GM12891 (cell line): ENCODE measurements around the gene LAMA5. TPM values are rescaled to one million over a fixed set of nuclear protein-coding genes. Genes with fewer than 3 reads are reported as not detected.

Experiments
- DNase-seq: peaks from one replicate; pipeline ENCODE4 v3.0.0; 2011; ENCODE audit warnings: low spot score; ENCODE audit not compliant: insufficient read length
- FAIRE-seq: peaks from 2 replicates; lab custom pipeline; 2011; peaks lifted over from hg19 to GRCh38; lab: Jason Lieb, UNC
- PAX5 ChIP-seq: IDR thresholded peaks from 2 replicates; pipeline ENCODE4 v1.6.1; 2011; ENCODE audit warnings: low read length, moderate library complexity, mild to moderate bottlenecking; ENCODE audit not compliant: insufficient read depth, severe bottlenecking
- POLR2A ChIP-seq: IDR thresholded peaks from 2 replicates; pipeline ENCODE4 v1.6.1; 2011; ENCODE audit warnings: low read depth, low read length, control low read depth
- POLR2AphosphoS5 ChIP-seq: IDR thresholded peaks from 2 replicates; pipeline ENCODE4 v1.6.1; 2011; ENCODE audit warnings: low read depth, low read length, control low read depth
- POU2F2 ChIP-seq: IDR thresholded peaks from 2 replicates; pipeline ENCODE4 v1.6.1; 2011; ENCODE audit warnings: low read depth, mild to moderate bottlenecking, control low read depth, low read length, moderate library complexity
- SPI1 ChIP-seq: IDR thresholded peaks from 2 replicates; pipeline ENCODE4 v1.6.1; 2011; ENCODE audit warnings: low read depth, low read length, control low read depth
- TAF1 ChIP-seq: IDR thresholded peaks from 2 replicates; pipeline ENCODE4 v1.6.1; 2011; ENCODE audit warnings: low read depth, low read length, control low read depth
- polyA plus RNA-seq: library from polyadenylated mRNA; unstranded; fragments of >200 nt; gene quantifications from one replicate; pipeline ENCODE4 v1.2.1, GENCODE V29; 2012; ENCODE audit warnings: low read depth, missing spikeins, inconsistent platforms; ENCODE audit not compliant: missing spikeins

Gene LAMA5, protein sequence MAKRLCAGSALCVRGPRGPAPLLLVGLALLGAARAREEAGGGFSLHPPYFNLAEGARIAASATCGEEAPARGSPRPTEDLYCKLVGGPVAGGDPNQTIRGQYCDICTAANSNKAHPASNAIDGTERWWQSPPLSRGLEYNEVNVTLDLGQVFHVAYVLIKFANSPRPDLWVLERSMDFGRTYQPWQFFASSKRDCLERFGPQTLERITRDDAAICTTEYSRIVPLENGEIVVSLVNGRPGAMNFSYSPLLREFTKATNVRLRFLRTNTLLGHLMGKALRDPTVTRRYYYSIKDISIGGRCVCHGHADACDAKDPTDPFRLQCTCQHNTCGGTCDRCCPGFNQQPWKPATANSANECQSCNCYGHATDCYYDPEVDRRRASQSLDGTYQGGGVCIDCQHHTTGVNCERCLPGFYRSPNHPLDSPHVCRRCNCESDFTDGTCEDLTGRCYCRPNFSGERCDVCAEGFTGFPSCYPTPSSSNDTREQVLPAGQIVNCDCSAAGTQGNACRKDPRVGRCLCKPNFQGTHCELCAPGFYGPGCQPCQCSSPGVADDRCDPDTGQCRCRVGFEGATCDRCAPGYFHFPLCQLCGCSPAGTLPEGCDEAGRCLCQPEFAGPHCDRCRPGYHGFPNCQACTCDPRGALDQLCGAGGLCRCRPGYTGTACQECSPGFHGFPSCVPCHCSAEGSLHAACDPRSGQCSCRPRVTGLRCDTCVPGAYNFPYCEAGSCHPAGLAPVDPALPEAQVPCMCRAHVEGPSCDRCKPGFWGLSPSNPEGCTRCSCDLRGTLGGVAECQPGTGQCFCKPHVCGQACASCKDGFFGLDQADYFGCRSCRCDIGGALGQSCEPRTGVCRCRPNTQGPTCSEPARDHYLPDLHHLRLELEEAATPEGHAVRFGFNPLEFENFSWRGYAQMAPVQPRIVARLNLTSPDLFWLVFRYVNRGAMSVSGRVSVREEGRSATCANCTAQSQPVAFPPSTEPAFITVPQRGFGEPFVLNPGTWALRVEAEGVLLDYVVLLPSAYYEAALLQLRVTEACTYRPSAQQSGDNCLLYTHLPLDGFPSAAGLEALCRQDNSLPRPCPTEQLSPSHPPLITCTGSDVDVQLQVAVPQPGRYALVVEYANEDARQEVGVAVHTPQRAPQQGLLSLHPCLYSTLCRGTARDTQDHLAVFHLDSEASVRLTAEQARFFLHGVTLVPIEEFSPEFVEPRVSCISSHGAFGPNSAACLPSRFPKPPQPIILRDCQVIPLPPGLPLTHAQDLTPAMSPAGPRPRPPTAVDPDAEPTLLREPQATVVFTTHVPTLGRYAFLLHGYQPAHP (N-terminal part only)
- 1.3 TPM for polyA plus RNA-seq

DNA sequence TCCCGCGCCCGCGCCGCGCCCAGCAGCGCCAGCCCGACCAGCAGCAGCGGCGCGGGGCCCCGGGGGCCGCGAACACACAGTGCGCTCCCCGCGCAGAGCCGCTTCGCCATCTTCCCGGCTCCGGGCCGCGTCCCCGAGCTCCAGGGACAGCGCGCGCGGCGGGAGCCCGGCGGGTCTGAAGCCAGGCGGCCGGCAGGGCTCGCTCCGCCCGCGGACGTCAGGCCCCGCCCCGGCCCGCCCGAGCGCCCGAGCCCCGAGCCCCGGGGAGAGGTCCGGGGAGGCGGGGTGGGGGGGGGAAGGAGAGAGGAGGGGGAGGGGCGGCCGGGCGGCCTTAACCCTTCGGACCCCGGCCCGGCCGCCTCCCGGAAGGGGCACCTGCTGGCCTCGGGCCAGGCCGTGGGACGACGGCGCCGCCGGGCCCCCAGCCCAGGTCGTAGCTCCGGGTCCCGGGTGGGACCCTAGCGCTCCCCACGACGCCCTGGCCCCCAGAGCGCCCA is at the start of gene LAMA5:
LAMA5 (minus strand) TSS at position 177 of the 497 bp plus-strand sequence; CDS start at position 110, 67 bp downstream.
- FAIRE-seq (no peak), DNase-seq (peak; percentile 85)
- TF ChIP-seq PAX5 (no peak), POU2F2 (no peak), POLR2A (no peak), SPI1 (no peak), TAF1 (no peak), POLR2AphosphoS5 (no peak)

DNA sequence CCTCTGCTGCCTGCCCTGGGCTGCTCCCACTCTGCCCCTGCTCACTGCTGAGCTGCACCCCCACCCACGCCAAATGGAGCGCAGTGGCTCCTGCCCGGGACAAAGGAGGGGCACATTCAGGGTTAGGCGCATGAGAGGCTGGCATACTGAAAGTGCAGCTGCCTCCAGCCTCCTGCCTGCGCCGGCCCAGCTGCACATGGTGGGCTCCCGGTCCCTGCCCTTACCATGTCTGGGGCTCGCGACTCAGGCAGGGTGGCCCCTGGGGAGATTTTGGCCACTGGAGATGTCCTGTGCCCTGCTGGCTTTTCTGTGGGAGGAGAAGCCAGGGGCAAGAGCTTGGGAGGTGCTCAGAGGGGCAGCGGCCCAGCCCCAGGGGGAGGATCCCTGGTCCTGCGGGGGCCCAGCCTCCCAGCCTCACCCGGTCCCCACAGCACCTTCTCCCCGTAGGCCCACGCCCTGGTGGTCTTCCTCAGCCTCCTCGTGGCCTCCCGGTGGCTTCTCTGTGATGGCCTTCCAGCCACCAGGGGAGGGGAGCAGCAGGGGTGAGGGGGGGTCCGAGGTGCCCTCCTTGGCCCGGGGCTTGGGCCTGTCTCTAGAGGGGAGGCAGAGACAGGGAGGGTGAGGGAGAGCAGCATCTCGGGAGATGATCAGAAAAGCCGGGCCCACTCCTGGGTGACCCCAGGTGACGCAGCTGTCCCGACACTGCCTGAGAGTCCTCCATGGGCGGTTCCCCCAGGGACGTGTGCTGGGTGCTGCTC is 48.4 kb upstream of the LAMA5 start:
- no peak for FAIRE-seq
- DNase-seq, result no peak
- no peak for TF ChIP-seq PAX5

DNA sequence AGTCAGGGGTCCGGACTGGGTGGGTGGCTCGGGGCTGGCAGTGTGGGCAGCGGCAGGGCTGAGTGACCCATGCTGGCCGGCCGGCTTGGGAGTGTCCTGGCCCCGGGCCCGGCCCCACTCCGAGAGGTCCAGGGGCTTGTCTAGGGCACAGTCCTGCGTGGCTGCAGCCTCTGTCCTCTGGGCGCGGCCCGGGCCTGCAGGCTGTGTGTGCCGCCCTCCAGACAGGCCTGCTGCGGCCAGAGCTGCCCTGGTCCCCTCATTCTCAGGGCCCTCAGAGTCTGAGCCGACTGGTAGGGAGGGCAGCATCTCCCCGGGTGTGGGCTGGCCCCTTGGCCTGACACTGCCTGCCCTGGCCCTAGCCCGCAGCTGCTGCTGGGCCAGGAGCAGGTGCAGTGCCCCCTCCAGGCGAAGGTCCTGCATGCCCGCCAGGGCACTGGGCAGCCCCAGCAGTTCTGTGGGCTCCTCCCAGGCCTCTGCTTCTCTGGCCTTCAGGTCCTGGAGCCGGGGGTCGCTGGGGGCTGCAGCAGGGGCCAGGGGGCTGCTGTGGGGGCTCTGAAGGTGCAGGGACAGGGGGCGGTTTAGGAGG is 46.9 kb upstream of the LAMA5 start:
- TF ChIP-seq POLR2A, result no peak
- no peak for TF ChIP-seq PAX5
- no peak for TF ChIP-seq TAF1
- TF ChIP-seq POU2F2, result no peak
- TF ChIP-seq POLR2AphosphoS5, result no peak
- no peak for TF ChIP-seq SPI1
- FAIRE-seq (no peak), DNase-seq (no peak)

DNA sequence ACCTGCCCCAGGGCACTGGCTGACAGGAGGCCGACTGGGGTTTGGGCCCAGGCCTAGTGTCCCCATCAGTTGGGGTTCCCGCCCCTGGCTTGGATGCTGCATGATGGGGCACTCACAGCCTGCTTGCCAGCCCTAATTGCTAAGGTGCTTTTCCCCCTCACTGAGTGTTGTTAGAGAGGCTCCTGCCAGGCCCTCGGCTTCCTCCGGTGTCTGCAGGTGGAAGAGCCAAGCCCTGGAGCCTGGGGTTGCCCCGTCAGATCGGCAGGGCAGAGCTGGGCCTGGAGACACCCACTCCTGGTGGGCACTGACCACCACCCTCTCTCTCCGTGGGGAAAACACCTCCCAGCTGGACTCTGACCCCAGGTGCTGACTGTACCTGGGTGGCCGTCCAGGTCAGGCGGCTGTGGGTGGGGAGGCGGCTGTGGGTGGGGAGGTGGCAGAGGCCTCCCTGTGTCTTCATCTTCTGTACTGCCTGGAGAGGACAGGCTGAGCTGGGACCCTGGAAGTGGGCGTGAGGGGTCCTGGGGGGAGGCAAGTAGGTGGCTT is 46.0 kb upstream of the LAMA5 start:
- TF ChIP-seq PAX5 (no peak), POLR2A (no peak), SPI1 (no peak), POLR2AphosphoS5 (no peak)
- FAIRE-seq, result no peak
- DNase-seq, result no peak

DNA sequence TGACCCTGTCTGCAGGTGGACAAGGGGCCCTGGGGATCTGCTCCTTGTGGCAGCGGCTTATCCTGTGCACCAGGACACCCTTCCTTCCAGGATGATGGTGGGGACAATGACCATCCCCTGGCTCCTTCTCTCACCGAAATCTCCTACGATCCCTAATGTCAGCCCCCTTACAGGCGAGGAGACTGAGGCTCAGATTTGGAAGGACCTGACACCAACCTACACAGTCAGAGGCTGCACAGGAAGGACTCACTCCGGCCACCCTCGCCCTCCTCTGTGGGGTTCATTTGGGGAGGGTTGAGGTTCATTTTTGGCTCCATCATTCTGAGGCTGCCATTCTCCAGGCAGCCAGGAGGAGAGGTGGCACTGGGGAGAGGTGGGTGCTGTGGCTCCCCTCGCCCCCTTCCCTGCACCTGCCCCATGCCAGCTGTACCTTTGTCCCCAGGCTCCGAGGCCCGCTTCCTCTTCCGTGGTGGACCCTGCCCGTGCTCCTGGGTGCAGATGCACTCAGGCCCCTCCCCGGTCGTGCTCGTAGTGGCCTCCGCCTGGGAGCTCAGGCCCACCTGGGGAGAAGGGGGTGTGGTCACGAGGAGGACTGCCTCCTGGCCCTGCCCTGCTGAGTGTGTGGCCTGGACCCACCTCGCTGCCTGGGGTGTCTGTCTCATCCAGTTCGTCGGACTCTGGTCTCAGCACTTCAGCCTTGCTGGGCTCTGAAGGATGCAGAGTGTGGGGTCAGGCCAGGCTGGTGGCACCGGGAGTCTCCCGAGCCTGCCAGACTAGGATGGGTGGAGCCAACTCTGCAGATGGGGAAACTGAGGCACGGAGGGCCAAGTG is 45.3 kb upstream of the LAMA5 start:
- no peak for FAIRE-seq
- TF ChIP-seq SPI1 (no peak), POLR2AphosphoS5 (no peak), TAF1 (no peak), POLR2A (no peak), PAX5 (no peak), POU2F2 (no peak)
- DNase-seq, result no peak

DNA sequence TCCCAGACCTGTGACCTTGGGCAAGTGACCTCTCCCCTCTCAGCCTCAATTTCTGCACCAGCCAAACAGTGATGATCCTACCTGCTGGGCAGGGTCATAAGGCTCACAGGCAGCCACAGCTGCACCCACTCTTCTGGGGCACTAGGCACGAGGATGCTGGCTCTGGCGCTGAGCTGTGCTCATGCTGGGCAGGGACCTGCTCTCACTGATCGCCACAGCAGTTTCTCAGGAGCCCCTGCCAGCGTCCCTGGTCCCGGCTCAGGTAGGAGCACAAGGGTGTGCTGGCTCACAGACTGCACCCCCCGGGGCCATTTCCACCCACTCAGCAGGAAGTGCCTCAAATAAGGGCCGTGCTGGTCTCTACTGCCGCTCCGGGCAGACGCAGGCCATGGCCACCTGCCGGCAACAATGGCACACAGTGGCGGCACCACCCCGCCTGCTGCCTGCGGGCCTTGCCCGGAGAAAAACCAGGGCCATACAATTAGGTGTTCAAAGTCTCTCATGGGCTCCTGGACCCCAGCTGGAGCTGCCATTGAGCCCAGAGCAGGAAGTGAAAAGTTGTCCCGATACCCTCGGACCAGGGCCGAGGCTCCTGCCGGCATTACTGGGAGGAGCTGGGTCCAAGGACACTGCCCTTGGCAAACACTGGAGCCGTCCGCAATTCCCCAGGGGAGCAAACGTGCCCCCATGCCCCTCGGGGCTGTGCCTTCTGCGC is 44.5 kb upstream of the LAMA5 start:
- FAIRE-seq, result no peak
- no peak for DNase-seq
- no peak for TF ChIP-seq TAF1
- TF ChIP-seq POU2F2, result no peak
- no peak for TF ChIP-seq POLR2A
- TF ChIP-seq POLR2AphosphoS5, result no peak
- TF ChIP-seq SPI1, result no peak
- no peak for TF ChIP-seq PAX5

DNA sequence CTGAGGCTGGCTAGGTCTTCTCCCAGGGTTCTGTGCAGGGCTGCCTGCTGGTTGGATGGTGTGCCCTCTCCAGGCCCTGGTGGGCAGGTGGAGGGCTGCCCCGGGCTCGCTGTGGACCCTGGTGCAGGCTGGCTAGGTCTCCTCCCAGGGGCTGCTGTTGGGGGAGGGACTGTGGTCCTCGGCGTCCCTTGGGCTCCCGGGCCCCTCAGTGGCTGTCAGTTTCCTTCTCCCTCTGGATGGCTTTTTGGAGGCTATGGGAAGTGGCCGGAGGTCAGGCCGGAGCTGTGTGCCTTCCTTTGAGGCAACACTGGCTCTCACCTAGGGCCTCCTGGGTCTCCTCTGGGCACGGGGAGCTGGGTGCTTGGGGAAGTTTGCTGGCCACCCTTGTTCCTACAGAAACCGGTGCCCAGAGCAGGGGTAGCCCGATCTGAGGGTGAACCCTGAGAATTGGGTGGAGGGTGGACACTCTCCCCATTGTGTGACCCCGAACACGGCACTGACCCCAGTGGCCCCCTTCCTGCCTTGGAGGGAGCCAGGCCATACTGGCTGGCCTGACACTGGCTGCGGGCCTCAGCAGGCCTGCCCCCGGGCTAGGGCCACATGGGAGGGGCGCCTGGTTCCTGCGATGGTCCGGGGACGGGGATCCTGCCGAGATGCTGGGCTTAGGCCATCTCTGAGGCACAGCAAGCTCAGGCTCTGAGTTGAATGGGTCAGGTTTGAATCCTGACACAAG is 43.8 kb upstream of the LAMA5 start:
- no peak for FAIRE-seq

More for the DNA sequence above, 43.8 kb upstream of the LAMA5 start:
- TF ChIP-seq SPI1 (no peak), POLR2AphosphoS5 (no peak), POU2F2 (no peak)
- no peak for DNase-seq
